ENCODE results near the gene PIWIL4. TPM values are rescaled to one million over a fixed set of nuclear protein-coding genes. Genes with fewer than 3 reads are reported as not detected.

PIWIL4 gene
- polyA plus RNA-seq, 1 donor from 2014 or later = 1.3 TPM

- no peaks in the 10 kb centered on the region for H3K9me2 ChIP-seq (ENCODE audit: insufficient read depth, low read length)
- H2AFZ ChIP-seq (ENCODE audit: low read depth, low read length) = peak within 1 kb of the TSS; percentile 9
- no peaks in the 10 kb centered on the region for H4K20me1 ChIP-seq (ENCODE audit: insufficient read depth)
- peaks cover 30% of the 10 kb centered on the region for H3K27me3 ChIP-seq (ENCODE audit: insufficient read depth, low read depth, low read length)
- TF ChIP-seq POLR2AphosphoS5 (IDR thresholded peaks at IDR 0.05) (peak; percentile 43), REST (IDR thresholded peaks at IDR 0.05; ENCODE audit: borderline replicate concordance) (no peak), MXI1 (conservative IDR thresholded peaks at IDR 0.05; ENCODE audit: poor library complexity, severe bottlenecking) (peak; percentile 54), CTCF (IDR thresholded peaks at IDR 0.05; ENCODE audit: poor library complexity, severe bottlenecking) (no peak), SMC3 (conservative IDR thresholded peaks at IDR 0.05; ENCODE audit: poor library complexity) (no peak), TAF1 (IDR thresholded peaks at IDR 0.05; ENCODE audit: low read depth) (no peak), RAD21 (conservative IDR thresholded peaks at IDR 0.05) (no peak), EP300 (conservative IDR thresholded peaks at IDR 0.05; ENCODE audit: poor library complexity, severe bottlenecking) (no peak)
- no peaks in the 10 kb centered on the region for H3F3A ChIP-seq (ENCODE audit: insufficient read depth, low read length, poor library complexity, severe bottlenecking)
- peak within 1 kb of the TSS; percentile 68 for H3K4me3 ChIP-seq (ENCODE audit: low read length)
- no peaks in the 10 kb centered on the region for H3K79me2 ChIP-seq (replicated peaks; ENCODE audit: insufficient read depth, low read length)
- H3K9me3 ChIP-seq (ENCODE audit: low read length) = no peaks in the 10 kb centered on the region
- H3K27ac ChIP-seq (ENCODE audit: low read length) = peak within 1 kb of the TSS; percentile 28
- H3K9ac ChIP-seq (ENCODE audit: low read length) = peak within 1 kb of the TSS; percentile 65
- H3K36me3 ChIP-seq (ENCODE audit: insufficient read depth, low read length) = no peaks in the 10 kb centered on the region
- no peak within 1 kb of the TSS for H3K4me2 ChIP-seq (ENCODE audit: low read length)
These were observed 23.2 kb upstream of the PIWIL4 start, which contains the start of gene FUT4 for GRCh38 chr11:94543695-94544645. TSS of gene FUT4 (plus strand) at chr11:94543921. CDS start at chr11:94544134, 213 bp downstream.

DNA sequence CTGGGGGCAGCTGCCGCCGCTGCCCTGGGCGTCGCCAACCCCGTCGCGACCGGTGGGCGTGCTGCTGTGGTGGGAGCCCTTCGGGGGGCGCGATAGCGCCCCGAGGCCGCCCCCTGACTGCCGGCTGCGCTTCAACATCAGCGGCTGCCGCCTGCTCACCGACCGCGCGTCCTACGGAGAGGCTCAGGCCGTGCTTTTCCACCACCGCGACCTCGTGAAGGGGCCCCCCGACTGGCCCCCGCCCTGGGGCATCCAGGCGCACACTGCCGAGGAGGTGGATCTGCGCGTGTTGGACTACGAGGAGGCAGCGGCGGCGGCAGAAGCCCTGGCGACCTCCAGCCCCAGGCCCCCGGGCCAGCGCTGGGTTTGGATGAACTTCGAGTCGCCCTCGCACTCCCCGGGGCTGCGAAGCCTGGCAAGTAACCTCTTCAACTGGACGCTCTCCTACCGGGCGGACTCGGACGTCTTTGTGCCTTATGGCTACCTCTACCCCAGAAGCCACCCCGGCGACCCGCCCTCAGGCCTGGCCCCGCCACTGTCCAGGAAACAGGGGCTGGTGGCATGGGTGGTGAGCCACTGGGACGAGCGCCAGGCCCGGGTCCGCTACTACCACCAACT, 22.4 kb upstream of the PIWIL4 start:
- Histone ChIP-seq H3K27me3 (ENCODE audit: insufficient read depth, low read depth, low read length) (peaks cover 30% of the 10 kb centered on the region), H3K9me3 (ENCODE audit: low read length) (no peaks in the 10 kb centered on the region)
- TF ChIP-seq POLR2AphosphoS5 (IDR thresholded peaks at IDR 0.05) (no peak), TAF1 (IDR thresholded peaks at IDR 0.05; ENCODE audit: low read depth) (no peak), MXI1 (conservative IDR thresholded peaks at IDR 0.05; ENCODE audit: poor library complexity, severe bottlenecking) (no peak), REST (IDR thresholded peaks at IDR 0.05; ENCODE audit: borderline replicate concordance) (no peak), CTCF (IDR thresholded peaks at IDR 0.05; ENCODE audit: poor library complexity, severe bottlenecking) (no peak), EZH2 (IDR thresholded peaks at IDR 0.05; ENCODE audit: borderline replicate concordance, insufficient read depth, low read length, poor library complexity, severe bottlenecking) (no peak), EP300 (conservative IDR thresholded peaks at IDR 0.05; ENCODE audit: poor library complexity, severe bottlenecking) (no peak), RAD21 (conservative IDR thresholded peaks at IDR 0.05) (no peak), SMC3 (conservative IDR thresholded peaks at IDR 0.05; ENCODE audit: poor library complexity) (no peak)

More for the DNA sequence above, 22.4 kb upstream of the PIWIL4 start:
- H3K27ac ChIP-seq (ENCODE audit: low read length) = no peak overlapping the region
- peak overlapping the region; percentile 68 for H3K4me3 ChIP-seq (ENCODE audit: low read length)
- no peaks in the 10 kb centered on the region for H3K79me2 ChIP-seq (replicated peaks; ENCODE audit: insufficient read depth, low read length)
- no peaks in the 10 kb centered on the region for H3K36me3 ChIP-seq (ENCODE audit: insufficient read depth, low read length)
- H3F3A ChIP-seq (ENCODE audit: insufficient read depth, low read length, poor library complexity, severe bottlenecking) = no peaks in the 10 kb centered on the region
- peak overlapping the region; percentile 65 for H3K9ac ChIP-seq (ENCODE audit: low read length)
- H2AFZ ChIP-seq (ENCODE audit: low read depth, low read length) = no peak overlapping the region
- no peaks in the 10 kb centered on the region for H3K9me2 ChIP-seq (ENCODE audit: insufficient read depth, low read length)
- no peaks in the 10 kb centered on the region for H4K20me1 ChIP-seq (ENCODE audit: insufficient read depth)
- H3K4me2 ChIP-seq (ENCODE audit: low read length) = no peak overlapping the region
